ENCODE measurements around the gene PIAS1.

The PIAS1 gene

GRCh38 chr15:68034719-68035293 lies 19.3 kb upstream of the PIAS1 start:
- H3K4me1 ChIP-seq (ENCODE audit: insufficient read depth, insufficient read length): no peaks in the 10 kb centered on the region
- TF ChIP-seq YY1 (IDR thresholded peaks at IDR 0.05; ENCODE audit: insufficient read depth, insufficient read length) (no peak), SUZ12 (IDR thresholded peaks at IDR 0.05; ENCODE audit: extremely low read depth, insufficient read depth, insufficient read length) (no peak), ZNF274 (IDR thresholded peaks at IDR 0.05; ENCODE audit: low read depth, low read length) (no peak)
- H3K27me3 ChIP-seq (ENCODE audit: insufficient read depth, insufficient read length): no peaks in the 10 kb centered on the region
- peaks cover 9% of the 10 kb centered on the region for H3K9me3 ChIP-seq (ENCODE audit: insufficient read depth, low read length)
- no peak for DNase-seq (ENCODE audit: low read depth, low spot score)
- H3K9ac ChIP-seq (ENCODE audit: insufficient read length, low read depth): no peak overlapping the region
- H3K36me3 ChIP-seq (ENCODE audit: insufficient read depth, insufficient read length, low read length): no peaks in the 10 kb centered on the region
- H3K4me3 ChIP-seq (ENCODE audit: insufficient read length, low read depth): no peak overlapping the region

- Histone ChIP-seq H3K27me3 (ENCODE audit: insufficient read depth, insufficient read length) (no peaks in the 10 kb centered on the region), H3K36me3 (ENCODE audit: insufficient read depth, insufficient read length, low read length) (no peaks in the 10 kb centered on the region)
These were observed 15.9 kb upstream of the PIAS1 start for GRCh38 chr15:68038246-68038645.

GRCh38 chr15:68040144-68040543 lies 14.0 kb upstream of the PIAS1 start:
- H3K9ac ChIP-seq (ENCODE audit: insufficient read length, low read depth): no peak overlapping the region
- H3K4me1 ChIP-seq (ENCODE audit: insufficient read depth, insufficient read length): no peaks in the 10 kb centered on the region
- H3K27me3 ChIP-seq (ENCODE audit: insufficient read depth, insufficient read length): no peaks in the 10 kb centered on the region
- H3K4me3 ChIP-seq (ENCODE audit: insufficient read length, low read depth): no peak overlapping the region
- no peak for DNase-seq (ENCODE audit: low read depth, low spot score)
- peaks cover 19% of the 10 kb centered on the region for H3K9me3 ChIP-seq (ENCODE audit: insufficient read depth, low read length)
- H3K36me3 ChIP-seq (ENCODE audit: insufficient read depth, insufficient read length, low read length): no peaks in the 10 kb centered on the region
- no peak for TF ChIP-seq ZNF274 (IDR thresholded peaks at IDR 0.05; ENCODE audit: low read depth, low read length)
- no peak for TF ChIP-seq SUZ12 (IDR thresholded peaks at IDR 0.05; ENCODE audit: extremely low read depth, insufficient read depth, insufficient read length)
- TF ChIP-seq YY1 (IDR thresholded peaks at IDR 0.05; ENCODE audit: insufficient read depth, insufficient read length): no peak

More at GRCh38 chr15:68038246-68038645, 15.9 kb upstream of the PIAS1 start:
- Histone ChIP-seq H3K9me3 (ENCODE audit: insufficient read depth, low read length) (peaks cover 19% of the 10 kb centered on the region), H3K9ac (ENCODE audit: insufficient read length, low read depth) (no peak overlapping the region), H3K4me3 (ENCODE audit: insufficient read length, low read depth) (no peak overlapping the region), H3K4me1 (ENCODE audit: insufficient read depth, insufficient read length) (no peaks in the 10 kb centered on the region)
- TF ChIP-seq SUZ12 (IDR thresholded peaks at IDR 0.05; ENCODE audit: extremely low read depth, insufficient read depth, insufficient read length) (no peak), ZNF274 (IDR thresholded peaks at IDR 0.05; ENCODE audit: low read depth, low read length) (no peak), YY1 (IDR thresholded peaks at IDR 0.05; ENCODE audit: insufficient read depth, insufficient read length) (no peak)
- no peak for DNase-seq (ENCODE audit: low read depth, low spot score)

GRCh38 chr15:68042156-68042854 lies 11.8 kb upstream of the PIAS1 start:
- Histone ChIP-seq H3K4me1 (ENCODE audit: insufficient read depth, insufficient read length) (no peaks in the 10 kb centered on the region), H3K9me3 (ENCODE audit: insufficient read depth, low read length) (peaks cover 37% of the 10 kb centered on the region), H3K4me3 (ENCODE audit: insufficient read length, low read depth) (no peak overlapping the region), H3K36me3 (ENCODE audit: insufficient read depth, insufficient read length, low read length) (no peaks in the 10 kb centered on the region), H3K9ac (ENCODE audit: insufficient read length, low read depth) (no peak overlapping the region), H3K27me3 (ENCODE audit: insufficient read depth, insufficient read length) (no peaks in the 10 kb centered on the region)
- no peak for DNase-seq (ENCODE audit: low read depth, low spot score)
- no peak for TF ChIP-seq ZNF274 (IDR thresholded peaks at IDR 0.05; ENCODE audit: low read depth, low read length)
- no peak for TF ChIP-seq YY1 (IDR thresholded peaks at IDR 0.05; ENCODE audit: insufficient read depth, insufficient read length)
- no peak for TF ChIP-seq SUZ12 (IDR thresholded peaks at IDR 0.05; ENCODE audit: extremely low read depth, insufficient read depth, insufficient read length)

- no peaks in the 10 kb centered on the region for H3K4me1 ChIP-seq (ENCODE audit: insufficient read depth, insufficient read length)
- no peaks in the 10 kb centered on the region for H3K36me3 ChIP-seq (ENCODE audit: insufficient read depth, insufficient read length, low read length)
- no peaks in the 10 kb centered on the region for H3K27me3 ChIP-seq (ENCODE audit: insufficient read depth, insufficient read length)
- H3K4me3 ChIP-seq (ENCODE audit: insufficient read length, low read depth): no peak overlapping the region
- peaks cover 37% of the 10 kb centered on the region for H3K9me3 ChIP-seq (ENCODE audit: insufficient read depth, low read length)
- TF ChIP-seq SUZ12 (IDR thresholded peaks at IDR 0.05; ENCODE audit: extremely low read depth, insufficient read depth, insufficient read length): no peak
- TF ChIP-seq ZNF274 (IDR thresholded peaks at IDR 0.05; ENCODE audit: low read depth, low read length): no peak
- TF ChIP-seq YY1 (IDR thresholded peaks at IDR 0.05; ENCODE audit: insufficient read depth, insufficient read length): no peak
- H3K9ac ChIP-seq (ENCODE audit: insufficient read length, low read depth): no peak overlapping the region
- DNase-seq (ENCODE audit: low read depth, low spot score): no peak
These were observed 11.3 kb upstream of the PIAS1 start for GRCh38 chr15:68042855-68043222.

GRCh38 chr15:68045289-68046265 lies 8.5 kb upstream of the PIAS1 start:
- H3K4me3 ChIP-seq (ENCODE audit: insufficient read length, low read depth): no peak overlapping the region
- H3K36me3 ChIP-seq (ENCODE audit: insufficient read depth, insufficient read length, low read length): no peaks in the 10 kb centered on the region
- no peak for TF ChIP-seq YY1 (IDR thresholded peaks at IDR 0.05; ENCODE audit: insufficient read depth, insufficient read length)
- TF ChIP-seq SUZ12 (IDR thresholded peaks at IDR 0.05; ENCODE audit: extremely low read depth, insufficient read depth, insufficient read length): no peak
- no peak for TF ChIP-seq ZNF274 (IDR thresholded peaks at IDR 0.05; ENCODE audit: low read depth, low read length)
- no peak for DNase-seq (ENCODE audit: low read depth, low spot score)
- H3K9me3 ChIP-seq (ENCODE audit: insufficient read depth, low read length): peaks cover 20% of the 10 kb centered on the region
- H3K27me3 ChIP-seq (ENCODE audit: insufficient read depth, insufficient read length): no peaks in the 10 kb centered on the region
- H3K9ac ChIP-seq (ENCODE audit: insufficient read length, low read depth): no peak overlapping the region
- H3K4me1 ChIP-seq (ENCODE audit: insufficient read depth, insufficient read length): no peaks in the 10 kb centered on the region
